Neural crest cell (in vitro differentiated cells): ENCODE data around the gene SCP2. TPM values are rescaled to one million over a fixed set of nuclear protein-coding genes. Genes with fewer than 3 reads are reported as not detected.

Experiments used
- DNase-seq: peaks from one replicate; pipeline ENCODE4 v3.0.0; 2021; ENCODE audit warnings: low read depth, mixed read lengths, low spot score
- H3K27ac Mint-ChIP-seq: one replicate; pipeline ENCODE4 v1.8.0; 2021; ENCODE audit warnings: mild to moderate bottlenecking, mixed read lengths; ENCODE audit not compliant: unreplicated experiment
- H3K27me3 Mint-ChIP-seq: 2 replicates; pipeline ENCODE4 v1.8.0; 2021; ENCODE audit warnings: low read depth, mild to moderate bottlenecking, mixed read lengths
- H3K36me3 Mint-ChIP-seq: 2 replicates; pipeline ENCODE4 v1.8.0; 2021; ENCODE audit warnings: low read depth, mild to moderate bottlenecking, mixed read lengths
- H3K4me1 Mint-ChIP-seq: 2 replicates; pipeline ENCODE4 v1.8.0; 2021; ENCODE audit warnings: mixed read lengths
- H3K4me3 Mint-ChIP-seq: one replicate; pipeline ENCODE4 v1.8.0; 2021; ENCODE audit warnings: mild to moderate bottlenecking, mixed read lengths
- H3K9me3 Mint-ChIP-seq: 2 replicates; pipeline ENCODE4 v1.8.0; 2021; ENCODE audit warnings: mixed read lengths
- total RNA-seq: library from RNA; stranded (reverse); gene quantifications from 2 replicates; pipeline ENCODE4 v1.2.1, GENCODE V29; 2021
- TF ChIP-seq, protein P1 (sequence below): fragments of 200-600 bp; sonication (generic); conservative IDR thresholded peaks from 2 replicates; pipeline ENCODE4 v1.5.0; 2021; ENCODE audit warnings: antibody characterized with exemption, mild to moderate bottlenecking

The SCP2 gene
- total RNA-seq, 1 donor from 2014 or later = 61.8 TPM

DNA sequence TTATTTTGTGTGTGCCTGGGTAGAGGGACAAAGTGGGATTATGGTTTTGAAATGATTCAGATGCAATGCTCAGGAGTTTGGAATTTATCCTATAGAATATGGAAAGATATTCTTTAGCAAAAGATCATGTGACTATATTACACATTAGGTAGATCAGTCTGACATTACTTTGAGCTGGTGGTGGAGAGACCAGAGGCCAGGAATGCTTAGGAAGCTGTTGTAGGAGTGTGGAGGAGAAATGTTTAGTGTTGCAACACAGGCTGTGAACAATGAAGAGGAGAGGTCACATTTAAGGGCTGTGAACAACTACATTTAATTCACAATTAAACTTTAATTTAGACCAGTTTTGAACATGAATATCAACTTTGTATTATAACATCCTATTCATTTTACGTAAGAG, 89.6 kb downstream of the SCP2 start:
- no peaks in the 10 kb centered on the region for H3K27me3 Mint-ChIP-seq
- peaks cover 21% of the 10 kb centered on the region for H3K4me1 Mint-ChIP-seq
- H3K27ac Mint-ChIP-seq = no peak overlapping the region
- no peak overlapping the region for H3K4me3 Mint-ChIP-seq
- peaks cover 2% of the 10 kb centered on the region for H3K36me3 Mint-ChIP-seq
- TF ChIP-seq, protein P1, sequence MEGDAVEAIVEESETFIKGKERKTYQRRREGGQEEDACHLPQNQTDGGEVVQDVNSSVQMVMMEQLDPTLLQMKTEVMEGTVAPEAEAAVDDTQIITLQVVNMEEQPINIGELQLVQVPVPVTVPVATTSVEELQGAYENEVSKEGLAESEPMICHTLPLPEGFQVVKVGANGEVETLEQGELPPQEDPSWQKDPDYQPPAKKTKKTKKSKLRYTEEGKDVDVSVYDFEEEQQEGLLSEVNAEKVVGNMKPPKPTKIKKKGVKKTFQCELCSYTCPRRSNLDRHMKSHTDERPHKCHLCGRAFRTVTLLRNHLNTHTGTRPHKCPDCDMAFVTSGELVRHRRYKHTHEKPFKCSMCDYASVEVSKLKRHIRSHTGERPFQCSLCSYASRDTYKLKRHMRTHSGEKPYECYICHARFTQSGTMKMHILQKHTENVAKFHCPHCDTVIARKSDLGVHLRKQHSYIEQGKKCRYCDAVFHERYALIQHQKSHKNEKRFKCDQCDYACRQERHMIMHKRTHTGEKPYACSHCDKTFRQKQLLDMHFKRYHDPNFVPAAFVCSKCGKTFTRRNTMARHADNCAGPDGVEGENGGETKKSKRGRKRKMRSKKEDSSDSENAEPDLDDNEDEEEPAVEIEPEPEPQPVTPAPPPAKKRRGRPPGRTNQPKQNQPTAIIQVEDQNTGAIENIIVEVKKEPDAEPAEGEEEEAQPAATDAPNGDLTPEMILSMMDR = no peak
- DNase-seq = no peak
- H3K9me3 Mint-ChIP-seq = no peaks in the 10 kb centered on the region

DNA sequence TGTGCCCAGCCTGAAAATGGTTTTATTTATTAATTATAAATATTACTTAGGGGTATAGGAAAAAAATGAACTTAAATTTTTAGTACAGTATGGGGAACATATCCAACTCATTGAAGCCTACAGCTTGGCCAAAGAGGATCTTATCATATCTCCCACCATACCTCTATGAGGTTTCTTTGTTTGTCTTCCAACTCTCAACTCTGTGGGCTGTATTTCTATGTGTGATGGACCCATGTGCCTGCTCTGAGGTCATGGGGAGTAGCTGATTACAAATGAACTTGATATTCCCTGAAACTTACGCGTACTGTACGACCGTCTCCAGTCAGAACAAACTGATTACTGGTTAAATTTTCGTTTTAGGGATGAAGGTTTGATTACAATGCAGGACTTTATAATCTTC, 93.5 kb downstream of the SCP2 start:
- TF ChIP-seq, protein P1 = no peak
- Mint-ChIP-seq H3K9me3 (no peaks in the 10 kb centered on the region), H3K4me1 (peaks cover 12% of the 10 kb centered on the region), H3K36me3 (no peaks in the 10 kb centered on the region), H3K4me3 (no peak overlapping the region), H3K27ac (no peak overlapping the region), H3K27me3 (no peaks in the 10 kb centered on the region)
- no peak for DNase-seq

DNA sequence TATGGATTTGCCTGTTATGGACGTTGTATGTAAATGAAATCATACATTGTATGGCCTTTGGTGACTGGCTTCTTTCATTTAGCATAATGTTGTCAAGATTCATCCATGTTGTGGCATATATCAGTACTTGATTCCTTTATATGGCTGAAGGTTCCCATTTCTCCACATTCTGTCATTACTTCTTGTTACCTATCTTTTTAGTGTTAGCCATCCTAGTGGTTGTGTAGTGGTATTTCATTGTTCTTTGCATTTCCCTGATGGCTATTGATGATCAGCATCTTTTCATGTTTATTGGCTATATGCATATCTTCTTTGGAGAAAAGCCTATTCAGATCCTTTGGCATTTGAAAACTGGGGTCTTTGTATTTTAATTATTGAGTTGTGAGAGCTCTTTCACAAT, 95.1 kb downstream of the SCP2 start:
- no peaks in the 10 kb centered on the region for H3K27me3 Mint-ChIP-seq
- no peaks in the 10 kb centered on the region for H3K36me3 Mint-ChIP-seq
- no peak for DNase-seq
- H3K9me3 Mint-ChIP-seq = no peaks in the 10 kb centered on the region
- TF ChIP-seq, protein P1 = peak; percentile 28
- H3K4me3 Mint-ChIP-seq = no peak overlapping the region
- no peaks in the 10 kb centered on the region for H3K4me1 Mint-ChIP-seq
- no peak overlapping the region for H3K27ac Mint-ChIP-seq

DNA sequence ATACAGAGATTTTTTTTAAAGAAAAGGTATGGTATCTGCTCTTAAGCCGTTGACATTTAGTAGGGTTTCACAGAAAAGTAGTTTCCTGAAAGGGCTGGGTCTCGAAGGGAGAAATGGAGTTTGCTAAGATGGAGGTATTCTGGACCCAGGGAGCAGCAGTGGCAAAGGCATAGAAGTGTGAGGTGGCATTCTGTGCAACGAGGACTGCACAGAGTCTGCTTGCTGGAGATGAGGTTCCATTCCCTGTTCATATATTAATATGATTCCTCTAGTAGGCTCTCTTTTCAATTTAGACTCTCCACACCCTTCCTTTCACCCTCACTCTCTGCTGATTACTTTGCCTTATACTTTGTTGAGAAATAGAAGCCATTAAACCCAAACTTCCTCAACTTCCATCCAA, 96.5 kb downstream of the SCP2 start:
- no peaks in the 10 kb centered on the region for H3K27me3 Mint-ChIP-seq
- no peak for DNase-seq
- H3K4me1 Mint-ChIP-seq = no peaks in the 10 kb centered on the region
- no peaks in the 10 kb centered on the region for H3K9me3 Mint-ChIP-seq
- H3K36me3 Mint-ChIP-seq = no peaks in the 10 kb centered on the region
- no peak overlapping the region for H3K4me3 Mint-ChIP-seq
- TF ChIP-seq, protein P1 = no peak
- no peak overlapping the region for H3K27ac Mint-ChIP-seq

DNA sequence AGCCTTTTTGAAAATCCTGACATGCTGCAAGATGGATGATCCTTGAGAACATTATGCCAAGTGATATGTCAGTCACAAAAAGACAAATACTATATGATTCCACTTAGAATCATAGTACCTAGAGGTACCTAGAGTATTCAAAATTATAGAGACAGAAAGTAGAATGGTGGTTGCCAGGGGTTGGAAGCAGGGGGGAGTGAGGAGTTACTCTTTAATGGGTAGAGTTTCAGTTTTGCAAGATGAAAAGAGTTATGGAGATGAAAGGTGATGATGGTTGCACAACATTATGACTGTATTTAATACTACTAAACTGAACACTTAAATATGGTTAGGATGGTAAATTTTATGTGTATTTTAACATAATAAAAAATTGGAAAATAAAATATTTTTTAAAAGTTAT, 97.0 kb downstream of the SCP2 start:
- Mint-ChIP-seq H3K9me3 (no peaks in the 10 kb centered on the region), H3K4me3 (no peak overlapping the region), H3K27me3 (no peaks in the 10 kb centered on the region), H3K27ac (no peak overlapping the region), H3K36me3 (no peaks in the 10 kb centered on the region), H3K4me1 (no peaks in the 10 kb centered on the region)
- TF ChIP-seq, protein P1 = no peak
- no peak for DNase-seq
